Upper lobe of right lung (tissue), 1 donor: ENCODE measurements around the gene OTOP2. TPM values are rescaled to one million over a fixed set of nuclear protein-coding genes. Genes with fewer than 3 reads are reported as not detected.
A peak's percentile ranks its signal among the peaks of the same experiment; 100 is the strongest.
"Not testable (repeated sequence)": the region's sequence is repeated elsewhere in the genome, so short reads cannot be mapped to it uniquely, and the experiment has no call there.

ENCODE experiments used
- ATAC-seq: fragments of 200-7000 bp; cut with Tn5 transposase; one replicate; pipeline ENCODE4 v1.9.1; 2020; ENCODE audit warnings: mild to moderate bottlenecking, moderate library complexity
- DNase-seq: peaks from one replicate; pipeline ENCODE4 v3.0.0-alpha.2; 2020
- H3K27ac ChIP-seq: fragments of 200-600 bp; one replicate; pipeline ENCODE4 v1.8.0; 2022
- H3K27me3 ChIP-seq: fragments of 200-600 bp; one replicate; pipeline ENCODE4 v1.8.0; 2022; ENCODE audit warnings: mild to moderate bottlenecking
- H3K36me3 ChIP-seq: fragments of 200-600 bp; one replicate; pipeline ENCODE4 v1.8.0; 2022
- H3K4me1 ChIP-seq: fragments of 200-600 bp; one replicate; pipeline ENCODE4 v1.8.0; 2022
- H3K4me3 ChIP-seq: fragments of 200-600 bp; one replicate; pipeline ENCODE4 v1.8.0; 2022; ENCODE audit warnings: mild to moderate bottlenecking
- H3K9me3 ChIP-seq: fragments of 200-600 bp; one replicate; pipeline ENCODE4 v1.8.0; 2022
- CTCF ChIP-seq: fragments of 200-600 bp; IDR thresholded peaks from one replicate; pipeline ENCODE4 v1.8.0; 2022; ENCODE audit warnings: antibody characterized with exemption
- intact Hi-C: fragments of 100-400 bp; cut with DNase I; formaldehyde crosslinking; loops from one replicate; pipeline ENCODE4 v1.11.0; 2022
- total RNA-seq: library from RNA; stranded (reverse); fragmentation: NEBNext Ultra II Directional; extraction: Animal tissue kit (Norgen Biotek cat#: 25700); gene quantifications from one replicate; pipeline ENCODE4 v1.2.1, GENCODE V29; 2021
- donor health status: DM: no; HTN: yes; CAD: no; lungs with severe emphysema.

The OTOP2 gene
- total RNA-seq, 1 donor from 2014 or later = not detected

- no peak for TF ChIP-seq CTCF
- intact Hi-C loops = no loop called here
- Histone ChIP-seq H3K9me3 (no peaks in the 10 kb centered on the region), H3K27me3 (peaks cover 21% of the 10 kb centered on the region), H3K27ac (no peak overlapping the region), H3K4me3 (no peak overlapping the region), H3K4me1 (no peaks in the 10 kb centered on the region), H3K36me3 (no peaks in the 10 kb centered on the region)
- DNase-seq (no peak), ATAC-seq (no peak)
These were observed 20.4 kb upstream of the OTOP2 start for GRCh38 chr17:74903671-74904070.

GRCh38 chr17:74904687-74905409, 19.2 kb upstream of the OTOP2 start:
- no peaks in the 10 kb centered on the region for H3K36me3 ChIP-seq
- ATAC-seq (peak; percentile 28), DNase-seq (no peak)
- H3K27ac ChIP-seq = no peak overlapping the region
- intact Hi-C loops = no loop called here
- no peak overlapping the region for H3K4me3 ChIP-seq
- no peaks in the 10 kb centered on the region for H3K4me1 ChIP-seq
- H3K27me3 ChIP-seq = peaks cover 21% of the 10 kb centered on the region
- no peaks in the 10 kb centered on the region for H3K9me3 ChIP-seq
- no peak for TF ChIP-seq CTCF

GRCh38 chr17:74906214-74906793, 17.8 kb upstream of the OTOP2 start:
- intact Hi-C loops, H3K4me1 ChIP-seq, ATAC-seq, H3K36me3 ChIP-seq, H3K27ac ChIP-seq, H3K4me3 ChIP-seq, DNase-seq, H3K9me3 ChIP-seq: not testable (repeated sequence)
- H3K27me3 ChIP-seq = peaks cover 16% of the 10 kb centered on the region

GRCh38 chr17:74907012-74907411, 17.1 kb upstream of the OTOP2 start:
- intact Hi-C loops = no loop called here
- Histone ChIP-seq H3K9me3 (no peaks in the 10 kb centered on the region), H3K27ac (no peak overlapping the region), H3K27me3 (peaks cover 9% of the 10 kb centered on the region), H3K4me3 (no peak overlapping the region), H3K36me3 (no peaks in the 10 kb centered on the region), H3K4me1 (no peaks in the 10 kb centered on the region)
- ATAC-seq (no peak), DNase-seq (no peak)
- TF ChIP-seq CTCF = no peak

- H3K4me1 ChIP-seq, H3K9me3 ChIP-seq, ATAC-seq, DNase-seq, H3K27me3 ChIP-seq, H3K36me3 ChIP-seq, H3K4me3 ChIP-seq, H3K27ac ChIP-seq, intact Hi-C loops: not testable (repeated sequence)
These were observed 15.0 kb upstream of the OTOP2 start for GRCh38 chr17:74909097-74909496.

- H3K9me3 ChIP-seq, H3K27ac ChIP-seq, DNase-seq, H3K4me1 ChIP-seq, H3K4me3 ChIP-seq, H3K36me3 ChIP-seq, ATAC-seq, H3K27me3 ChIP-seq, intact Hi-C loops: not testable (repeated sequence)
These were observed 12.7 kb upstream of the OTOP2 start for GRCh38 chr17:74911423-74911822.

- peaks cover 28% of the 10 kb centered on the region for H3K27me3 ChIP-seq
- intact Hi-C loops = no loop called here
These were observed 7.8 kb upstream of the OTOP2 start for GRCh38 chr17:74916136-74916850.

More at GRCh38 chr17:74916136-74916850, 7.8 kb upstream of the OTOP2 start:
- Histone ChIP-seq H3K4me3 (no peak overlapping the region), H3K9me3 (no peaks in the 10 kb centered on the region), H3K4me1 (no peaks in the 10 kb centered on the region), H3K36me3 (no peaks in the 10 kb centered on the region), H3K27ac (no peak overlapping the region)
- TF ChIP-seq CTCF = no peak
- no peak for ATAC-seq
- no peak for DNase-seq
